AG04450 (cell line): ENCODE measurements around the gene PCSK6. TPM values are rescaled to one million over a fixed set of nuclear protein-coding genes. Genes with fewer than 3 reads are reported as not detected.
"Not testable (repeated sequence)": the region's sequence is repeated elsewhere in the genome, so short reads cannot be mapped to it uniquely, and the experiment has no call there.

Source experiments
- CTCF ChIA-PET: fragments of 300-600, 350-600 bp; formaldehyde crosslinking; extraction: SDS; loops from one replicate; lab custom pipeline; 2022; ENCODE audit warnings: antibody characterized with exemption, inconsistent platforms; lab: Charles Lee
- POLR2A ChIA-PET: fragments of 350-600 bp; formaldehyde crosslinking; extraction: SDS; loops from one replicate; lab custom pipeline; 2021; ENCODE audit warnings: antibody characterized with exemption, inconsistent platforms; lab: Yijun Ruan, JAX
- DNase-seq: peaks from one replicate; pipeline ENCODE4 v3.0.0-alpha.2; 2011; ENCODE audit warnings: low read depth, low spot score
- H3K27ac ChIP-seq: one replicate; pipeline ENCODE4 v1.5.1; 2012; ENCODE audit warnings: low read depth, low read length, control low read depth
- H3K27me3 ChIP-seq: one replicate; pipeline ENCODE4 v1.6.0; 2012; ENCODE audit warnings: low read length; ENCODE audit not compliant: control insufficient read depth, insufficient read depth
- H3K4me3 ChIP-seq: 2 replicates; pipeline ENCODE4 v1.5.1; 2011; ENCODE audit warnings: mild to moderate bottlenecking, low read depth, low read length, control low read depth
- H3K9me3 ChIP-seq: 2 replicates; pipeline ENCODE4 v1.5.1; 2012; ENCODE audit warnings: low read length; ENCODE audit not compliant: control insufficient read depth, insufficient read depth
- CTCF ChIP-seq: IDR thresholded peaks from 2 replicates; pipeline ENCODE4 v1.5.1; 2011; ENCODE audit warnings: low read depth, low read length, control low read depth, inconsistent platforms
- polyA plus RNA-seq: library from polyadenylated mRNA; depleted of rRNA; stranded (reverse); fragments of >200 nt; gene quantifications from 2 replicates; pipeline ENCODE4 v1.2.3, GENCODE V29; 2011

Gene PCSK6
- polyA plus RNA-seq, 1 experiment, result 0.06 TPM

GRCh38 chr15:101293122-101293521 is 196.4 kb downstream of the PCSK6 start:
- ChIA-PET CTCF (interaction anchor here (0.9 to 3.1 kb wide), 2 partner anchors 277 to 348 kb away, joined by 3 to 30 read pairs; no protein-coding TSS in a partner anchor), POLR2A (interaction anchor here (1.0 kb wide), 1 partner anchor 26 kb away, joined by 3 read pairs; no protein-coding TSS in a partner anchor)
- DNase-seq, result no peak
- no peak for TF ChIP-seq CTCF
- Histone ChIP-seq H3K27me3 (no peaks in the 10 kb centered on the region), H3K4me3 (peak overlapping the region; percentile 65), H3K9me3 (no peaks in the 10 kb centered on the region), H3K27ac (no peak overlapping the region)

GRCh38 chr15:101288905-101289513 is 200.5 kb downstream of the PCSK6 start:
- DNase-seq, result no peak
- Histone ChIP-seq H3K9me3 (no peaks in the 10 kb centered on the region), H3K27me3 (no peaks in the 10 kb centered on the region), H3K27ac (no peak overlapping the region), H3K4me3 (no peak overlapping the region)
- ChIA-PET POLR2A (interaction anchor here (0.7 kb wide), 1 partner anchor 21 kb away, joined by 3 read pairs; no protein-coding TSS in a partner anchor), CTCF (interaction anchor here (0.5 to 5.0 kb wide), 13 partner anchors 9 to 403 kb away, joined by 3 to 58 read pairs (median 5); no protein-coding TSS in a partner anchor)
- TF ChIP-seq CTCF, result peak; percentile 60

GRCh38 chr15:101287342-101287741 is 202.2 kb downstream of the PCSK6 start:
- H3K4me3 ChIP-seq, H3K27me3 ChIP-seq, POLR2A ChIA-PET, H3K27ac ChIP-seq, DNase-seq, H3K9me3 ChIP-seq: not testable (repeated sequence)
- CTCF ChIA-PET, result interaction anchor here (0.9 to 5.0 kb wide), 4 partner anchors 247 to 354 kb away, joined by 3 to 58 read pairs (median 4); no protein-coding TSS in a partner anchor

GRCh38 chr15:101286471-101287114 is 202.9 kb downstream of the PCSK6 start:
- H3K9me3 ChIP-seq, result no peaks in the 10 kb centered on the region
- H3K27ac ChIP-seq, result no peak overlapping the region
- CTCF ChIA-PET, result interaction anchor here (0.8 to 5.0 kb wide), 3 partner anchors 354 to 359 kb away, joined by 3 to 58 read pairs (median 14); no protein-coding TSS in a partner anchor
- no peak for TF ChIP-seq CTCF
- no peak for DNase-seq
- no peaks in the 10 kb centered on the region for H3K27me3 ChIP-seq
- H3K4me3 ChIP-seq, result no peak overlapping the region
- POLR2A ChIA-PET, result no interaction called here

GRCh38 chr15:101283931-101284330 is 205.6 kb downstream of the PCSK6 start:
- no peak for TF ChIP-seq CTCF
- H3K9me3 ChIP-seq, result no peaks in the 10 kb centered on the region
- no peaks in the 10 kb centered on the region for H3K27me3 ChIP-seq
- POLR2A ChIA-PET, result no interaction called here
- H3K27ac ChIP-seq, result no peak overlapping the region
- H3K4me3 ChIP-seq, result no peak overlapping the region
- CTCF ChIA-PET, result no interaction called here
- DNase-seq, result no peak
